ENCODE data around the gene RIT1.
A peak's percentile ranks its signal among the peaks of the same experiment; 100 is the strongest.

RIT1 gene

DNA sequence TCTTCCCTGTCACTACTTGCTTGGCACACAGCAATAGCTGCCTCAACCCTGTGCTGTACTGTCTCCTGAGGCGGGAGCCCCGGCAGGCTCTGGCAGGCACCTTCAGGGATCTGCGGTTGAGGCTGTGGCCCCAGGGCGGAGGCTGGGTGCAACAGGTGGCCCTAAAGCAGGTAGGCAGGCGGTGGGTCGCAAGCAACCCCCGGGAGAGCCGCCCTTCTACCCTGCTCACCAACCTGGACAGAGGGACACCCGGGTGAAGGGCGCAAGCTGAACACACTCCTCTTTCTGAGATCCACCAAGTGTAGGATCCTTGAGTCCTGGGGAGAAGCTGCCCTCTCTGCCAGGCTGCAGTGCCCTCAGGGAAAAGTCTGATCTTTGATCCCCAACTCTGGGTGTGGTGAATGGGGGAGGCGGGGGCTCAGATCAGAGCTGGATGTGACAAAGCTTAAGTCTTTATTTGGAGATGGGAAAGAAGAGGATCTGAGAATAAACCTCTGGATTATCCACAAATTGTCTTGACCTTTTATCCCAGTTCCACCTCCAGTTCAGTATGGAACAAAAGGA, 31.5 kb upstream of the RIT1 start:
- no peak overlapping the region for H3K4me3 ChIP-seq (ENCODE audit: low read depth, low read length)
- DNase-seq, result peak; percentile 51
- H3K36me3 ChIP-seq, result peaks cover 21% of the 10 kb centered on the region
- H3K27ac ChIP-seq, result no peak overlapping the region
- no peaks in the 10 kb centered on the region for H3K27me3 ChIP-seq (ENCODE audit: insufficient read depth, low read depth, severe bottlenecking)
- H3K9me3 ChIP-seq (ENCODE audit: severe bottlenecking), result no peaks in the 10 kb centered on the region
- TF ChIP-seq, protein P1, sequence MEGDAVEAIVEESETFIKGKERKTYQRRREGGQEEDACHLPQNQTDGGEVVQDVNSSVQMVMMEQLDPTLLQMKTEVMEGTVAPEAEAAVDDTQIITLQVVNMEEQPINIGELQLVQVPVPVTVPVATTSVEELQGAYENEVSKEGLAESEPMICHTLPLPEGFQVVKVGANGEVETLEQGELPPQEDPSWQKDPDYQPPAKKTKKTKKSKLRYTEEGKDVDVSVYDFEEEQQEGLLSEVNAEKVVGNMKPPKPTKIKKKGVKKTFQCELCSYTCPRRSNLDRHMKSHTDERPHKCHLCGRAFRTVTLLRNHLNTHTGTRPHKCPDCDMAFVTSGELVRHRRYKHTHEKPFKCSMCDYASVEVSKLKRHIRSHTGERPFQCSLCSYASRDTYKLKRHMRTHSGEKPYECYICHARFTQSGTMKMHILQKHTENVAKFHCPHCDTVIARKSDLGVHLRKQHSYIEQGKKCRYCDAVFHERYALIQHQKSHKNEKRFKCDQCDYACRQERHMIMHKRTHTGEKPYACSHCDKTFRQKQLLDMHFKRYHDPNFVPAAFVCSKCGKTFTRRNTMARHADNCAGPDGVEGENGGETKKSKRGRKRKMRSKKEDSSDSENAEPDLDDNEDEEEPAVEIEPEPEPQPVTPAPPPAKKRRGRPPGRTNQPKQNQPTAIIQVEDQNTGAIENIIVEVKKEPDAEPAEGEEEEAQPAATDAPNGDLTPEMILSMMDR (IDR thresholded peaks at IDR 0.05; ENCODE audit: low read depth, low read length), result no peak

DNA sequence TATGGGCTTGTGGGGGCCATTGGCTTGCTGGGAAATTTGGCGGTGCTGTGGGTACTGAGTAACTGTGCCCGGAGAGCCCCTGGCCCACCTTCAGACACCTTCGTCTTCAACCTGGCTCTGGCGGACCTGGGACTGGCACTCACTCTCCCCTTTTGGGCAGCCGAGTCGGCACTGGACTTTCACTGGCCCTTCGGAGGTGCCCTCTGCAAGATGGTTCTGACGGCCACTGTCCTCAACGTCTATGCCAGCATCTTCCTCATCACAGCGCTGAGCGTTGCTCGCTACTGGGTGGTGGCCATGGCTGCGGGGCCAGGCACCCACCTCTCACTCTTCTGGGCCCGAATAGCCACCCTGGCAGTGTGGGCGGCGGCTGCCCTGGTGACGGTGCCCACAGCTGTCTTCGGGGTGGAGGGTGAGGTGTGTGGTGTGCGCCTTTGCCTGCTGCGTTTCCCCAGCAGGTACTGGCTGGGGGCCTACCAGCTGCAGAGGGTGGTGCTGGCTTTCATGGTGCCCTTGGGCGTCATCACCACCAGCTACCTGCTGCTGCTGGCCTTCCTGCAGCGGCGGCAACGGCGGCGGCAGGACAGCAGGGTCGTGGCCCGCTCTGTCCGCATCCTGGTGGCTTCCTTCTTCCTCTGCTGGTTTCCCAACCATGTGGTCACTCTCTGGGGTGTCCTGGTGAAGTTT, 30.8 kb upstream of the RIT1 start:
- no peak overlapping the region for H3K4me3 ChIP-seq (ENCODE audit: low read depth, low read length)
- H3K27me3 ChIP-seq (ENCODE audit: insufficient read depth, low read depth, severe bottlenecking), result no peaks in the 10 kb centered on the region
- no peaks in the 10 kb centered on the region for H3K9me3 ChIP-seq (ENCODE audit: severe bottlenecking)
- no peak for DNase-seq
- peaks cover 15% of the 10 kb centered on the region for H3K36me3 ChIP-seq
- H3K27ac ChIP-seq, result no peak overlapping the region
- TF ChIP-seq, protein P1 (IDR thresholded peaks at IDR 0.05; ENCODE audit: low read depth, low read length), result no peak

DNA sequence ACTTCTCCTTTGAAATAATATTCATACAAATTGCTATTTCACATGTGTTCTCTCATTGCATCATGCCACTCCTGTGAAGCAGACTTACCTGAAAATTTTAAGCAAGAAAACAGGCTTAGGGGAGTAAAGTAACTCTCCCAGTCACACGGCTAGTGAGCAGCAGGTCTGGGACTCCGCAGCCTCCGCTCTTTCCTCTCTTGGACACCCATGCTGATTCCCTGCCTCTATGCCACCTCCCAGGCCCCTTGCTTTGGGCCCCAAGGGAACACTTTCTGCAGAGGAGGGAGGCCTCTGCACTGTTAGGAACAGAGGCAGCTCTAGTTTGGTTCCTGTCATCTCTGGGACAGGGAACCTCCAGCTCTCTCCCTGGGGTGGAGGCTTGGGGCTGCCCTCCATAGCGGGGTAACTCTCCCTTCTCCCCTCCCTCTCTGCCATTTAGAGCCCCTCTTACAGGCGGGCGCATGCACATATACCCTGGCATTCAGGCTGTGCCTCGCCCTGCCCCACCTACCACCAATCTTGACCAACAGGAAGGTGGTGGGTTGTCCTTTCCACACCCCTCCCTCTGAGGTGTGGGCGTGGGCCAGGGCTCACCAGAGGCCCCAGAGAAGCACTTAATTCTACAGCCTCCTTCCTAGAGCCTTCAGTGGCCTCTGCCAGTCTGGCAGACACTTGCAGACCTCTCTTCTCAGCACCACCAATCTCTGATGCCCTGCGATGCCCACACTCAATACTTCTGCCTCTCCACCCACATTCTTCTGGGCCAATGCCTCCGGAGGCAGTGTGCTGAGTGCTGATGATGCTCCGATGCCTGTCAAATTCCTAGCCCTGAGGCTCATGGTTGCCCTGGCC, 30.1 kb upstream of the RIT1 start, which contains the start of gene RXFP4:
RXFP4 (plus strand) TSS at position 646 of the 852 bp plus-strand sequence; CDS start at position 718, 72 bp downstream.
- TF ChIP-seq, protein P1 (IDR thresholded peaks at IDR 0.05; ENCODE audit: low read depth, low read length), result no peak
- H3K9me3 ChIP-seq (ENCODE audit: severe bottlenecking), result no peaks in the 10 kb centered on the region
- H3K36me3 ChIP-seq, result peaks cover 7% of the 10 kb centered on the region
- no peaks in the 10 kb centered on the region for H3K27me3 ChIP-seq (ENCODE audit: insufficient read depth, low read depth, severe bottlenecking)
- H3K4me3 ChIP-seq (ENCODE audit: low read depth, low read length), result no peak within 1 kb of the TSS
- H3K27ac ChIP-seq, result peak within 1 kb of the TSS; percentile 50
- DNase-seq, result peak; percentile 52

DNA sequence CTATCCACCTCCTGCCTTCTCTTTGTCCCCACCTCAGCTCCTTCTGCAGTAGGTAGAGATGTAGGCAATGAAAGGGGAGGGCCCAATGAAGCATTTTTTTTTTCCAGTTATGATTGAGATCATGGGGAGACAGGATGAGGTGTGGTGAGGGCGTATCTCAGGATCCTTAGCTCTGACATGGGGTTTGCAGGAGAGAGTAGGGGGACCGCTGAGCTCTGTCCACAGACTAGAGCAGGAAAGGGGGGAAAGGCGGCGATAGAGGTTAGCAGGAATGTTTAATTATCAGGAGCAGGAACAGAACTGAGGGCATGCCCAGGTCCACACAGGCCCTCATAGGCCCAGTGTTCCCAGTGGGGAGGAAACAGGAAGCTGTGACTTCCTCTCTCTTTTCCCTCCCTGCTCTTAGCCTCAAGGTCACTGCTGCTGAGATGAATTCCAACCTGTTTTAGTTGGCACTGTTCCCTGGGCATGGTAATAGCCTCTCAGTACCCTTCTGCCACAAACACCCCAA, 29.4 kb upstream of the RIT1 start:
- peak overlapping the region; percentile 50 for H3K27ac ChIP-seq
- H3K36me3 ChIP-seq, result peaks cover under 1% of the 10 kb centered on the region; the same call in 1 of the 2 replicates
- TF ChIP-seq, protein P1 (IDR thresholded peaks at IDR 0.05; ENCODE audit: low read depth, low read length), result no peak
- H3K4me3 ChIP-seq (ENCODE audit: low read depth, low read length), result no peak overlapping the region
- H3K27me3 ChIP-seq (ENCODE audit: insufficient read depth, low read depth, severe bottlenecking), result no peaks in the 10 kb centered on the region
- no peak for DNase-seq
- H3K9me3 ChIP-seq (ENCODE audit: severe bottlenecking), result no peaks in the 10 kb centered on the region

DNA sequence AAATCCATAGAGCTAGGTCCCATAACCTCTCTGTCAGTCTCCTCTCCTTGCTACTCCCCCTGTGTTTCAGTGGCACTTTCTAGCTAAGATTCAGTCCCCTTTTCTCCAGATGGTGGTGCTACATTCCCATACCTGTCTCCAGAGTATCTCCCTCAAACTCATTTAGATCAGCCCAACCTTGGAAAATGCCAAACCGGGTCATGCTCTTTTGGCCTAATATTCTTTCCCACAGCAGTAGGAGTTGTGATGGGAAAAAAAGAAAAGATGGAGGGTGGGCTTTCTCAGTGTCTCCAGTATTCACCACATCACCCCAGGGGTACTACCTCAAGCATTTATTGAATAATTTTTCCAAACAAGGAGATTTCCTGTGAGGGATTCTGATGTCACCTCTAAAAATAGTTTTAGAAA, 27.1 kb upstream of the RIT1 start:
- Histone ChIP-seq H3K27ac (no peak overlapping the region), H3K36me3 (peaks cover 10% of the 10 kb centered on the region), H3K4me3 (ENCODE audit: low read depth, low read length) (no peak overlapping the region), H3K9me3 (ENCODE audit: severe bottlenecking) (no peaks in the 10 kb centered on the region), H3K27me3 (ENCODE audit: insufficient read depth, low read depth, severe bottlenecking) (no peaks in the 10 kb centered on the region)
- DNase-seq, result peak; percentile 70
- TF ChIP-seq, protein P1 (IDR thresholded peaks at IDR 0.05; ENCODE audit: low read depth, low read length), result peak; percentile 89
